GM18507 (cell line): ENCODE measurements around the gene SRGAP2.
"Not testable (repeated sequence)": the region's sequence is repeated elsewhere in the genome, so short reads cannot be mapped to it uniquely, and the experiment has no call there.

ENCODE experiments used
- DNase-seq: peaks from one replicate; pipeline ENCODE4 v3.0.0; 2011; ENCODE audit warnings: low read depth; ENCODE audit not compliant: insufficient read length; ENCODE audit errors: extremely low spot score
- FAIRE-seq: peaks from 2 replicates; lab custom pipeline; 2011; peaks lifted over from hg19 to GRCh38; lab: Jason Lieb, UNC

SRGAP2 gene

DNA sequence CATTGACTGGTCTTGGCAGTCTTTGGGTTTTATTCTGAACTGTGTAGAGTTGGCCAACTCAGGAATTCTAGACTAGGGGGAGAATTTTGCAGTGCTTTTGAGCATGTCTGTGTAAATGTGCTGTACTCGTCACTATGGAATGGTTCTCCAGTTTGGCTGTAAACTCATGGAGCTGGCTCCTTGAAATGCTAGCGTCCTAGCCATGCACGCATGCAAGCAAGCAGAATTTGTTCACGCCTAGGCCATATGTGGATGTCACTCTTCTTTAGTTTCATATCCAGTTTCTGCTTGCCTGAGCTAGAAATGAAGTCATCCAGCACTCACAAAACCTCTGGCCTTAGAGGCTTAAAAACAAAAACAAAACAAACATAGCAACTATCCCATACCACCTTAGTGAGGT lies 36.9 kb downstream of the SRGAP2 start:
- not testable (repeated sequence) for FAIRE-seq, DNase-seq

DNA sequence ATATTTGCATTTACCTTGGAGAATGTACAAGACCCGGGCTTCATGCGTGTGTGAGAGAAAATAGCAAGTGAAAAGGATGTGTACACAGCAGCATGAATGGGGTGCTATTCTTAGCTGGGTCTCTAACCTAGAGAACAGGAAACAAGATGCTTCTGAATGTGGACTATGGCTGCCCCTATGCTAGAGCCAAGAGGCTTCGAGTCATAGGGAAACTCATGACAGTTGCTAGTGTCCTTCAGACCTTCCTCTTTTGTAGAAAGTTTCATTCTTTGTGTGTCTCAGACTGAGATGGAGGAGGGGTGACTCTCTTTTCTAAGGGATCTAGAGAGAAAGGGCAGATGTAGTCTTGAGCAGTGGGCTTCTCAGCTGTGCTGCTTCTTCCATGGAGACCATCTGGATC lies 40.0 kb downstream of the SRGAP2 start:
- DNase-seq, FAIRE-seq: not testable (repeated sequence)

DNA sequence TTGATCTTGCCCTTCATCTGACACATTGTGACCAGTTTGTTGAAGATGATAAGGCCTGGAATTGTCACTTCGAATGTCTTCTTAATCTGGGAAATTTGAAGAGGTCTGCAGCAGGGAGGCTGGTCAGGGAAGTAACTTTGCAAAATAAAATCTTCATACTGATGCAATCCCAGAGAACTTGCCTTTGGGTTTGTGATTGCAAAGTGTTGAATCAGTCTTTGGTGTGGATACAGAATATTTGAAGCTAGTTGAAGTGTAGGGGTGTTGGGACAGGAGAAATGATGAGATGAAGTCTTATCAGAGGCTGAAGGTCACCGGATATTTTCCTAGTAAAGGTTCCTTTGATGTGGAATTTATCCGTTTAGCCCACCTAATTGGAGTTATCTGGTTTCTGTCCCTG lies 42.1 kb downstream of the SRGAP2 start:
- DNase-seq, FAIRE-seq: not testable (repeated sequence)

DNA sequence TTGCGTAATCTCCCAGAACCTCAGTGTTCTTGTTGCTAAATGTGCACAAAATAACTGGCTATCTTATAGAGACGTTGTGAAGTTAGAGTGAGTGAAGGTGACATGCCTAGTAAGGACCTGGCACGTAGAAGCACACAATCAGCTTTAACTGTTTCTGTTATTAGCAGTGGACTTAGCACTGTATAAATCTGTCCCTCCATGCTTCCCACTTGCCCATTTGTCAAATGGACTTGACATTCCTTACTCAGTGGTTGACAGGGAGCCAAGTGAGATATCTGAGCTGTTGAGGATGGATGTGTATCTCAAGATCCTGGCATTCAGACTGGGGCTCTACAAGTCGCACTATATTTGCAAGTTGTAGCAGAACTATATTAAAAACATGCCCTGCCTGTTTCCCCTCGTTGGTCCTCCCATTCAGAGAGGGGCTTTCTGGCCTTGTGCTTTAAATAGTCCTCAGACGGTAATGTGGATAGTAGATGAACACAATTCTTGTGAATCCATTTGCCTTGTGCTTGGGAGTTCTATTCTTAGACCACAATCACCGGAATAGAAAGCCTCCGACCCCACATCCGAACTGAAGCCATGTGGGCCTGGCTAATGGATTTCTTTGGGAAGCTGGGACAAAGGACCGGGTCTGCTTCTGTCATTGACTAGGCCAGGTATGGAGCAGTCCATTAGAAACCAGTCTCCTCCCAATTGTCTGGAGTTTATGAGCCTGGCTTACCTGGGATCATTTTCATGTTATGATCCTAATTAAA lies 43.0 kb downstream of the SRGAP2 start:
- not testable (repeated sequence) for FAIRE-seq, DNase-seq

DNA sequence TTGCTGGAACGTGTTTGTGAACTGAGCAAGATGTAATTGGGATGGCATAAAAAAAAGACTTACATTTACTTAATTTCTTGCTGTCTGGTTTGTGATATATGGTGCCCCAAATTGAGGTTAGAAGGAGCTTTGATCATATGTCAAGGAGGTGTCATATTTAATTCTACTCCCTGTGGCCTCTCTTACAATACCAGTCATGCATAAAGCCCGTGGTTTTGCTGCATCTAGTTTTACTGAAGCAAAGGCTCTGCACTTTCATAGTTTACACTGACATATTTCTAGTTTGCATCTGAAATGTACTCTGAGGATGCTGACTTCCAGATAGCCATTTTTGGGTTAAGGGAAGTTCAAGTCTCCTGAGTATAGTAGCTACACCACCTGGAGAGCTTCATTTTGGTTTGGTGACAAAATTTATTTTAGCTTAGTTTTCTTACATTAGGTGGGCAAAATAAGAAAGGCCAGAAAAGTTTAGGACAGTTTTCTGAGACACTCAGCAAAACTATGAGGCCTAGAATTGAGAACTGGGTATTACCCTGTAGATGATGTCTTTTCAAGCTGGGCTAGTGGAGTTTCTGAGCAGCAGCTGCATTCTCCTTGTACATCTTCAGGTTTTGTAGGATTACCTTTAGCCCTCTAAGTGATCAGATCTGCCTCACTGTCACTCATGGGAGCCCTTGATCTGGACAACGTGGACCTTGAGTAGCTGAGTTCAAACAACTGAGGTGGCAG lies 47.8 kb downstream of the SRGAP2 start:
- DNase-seq, FAIRE-seq: not testable (repeated sequence)

DNA sequence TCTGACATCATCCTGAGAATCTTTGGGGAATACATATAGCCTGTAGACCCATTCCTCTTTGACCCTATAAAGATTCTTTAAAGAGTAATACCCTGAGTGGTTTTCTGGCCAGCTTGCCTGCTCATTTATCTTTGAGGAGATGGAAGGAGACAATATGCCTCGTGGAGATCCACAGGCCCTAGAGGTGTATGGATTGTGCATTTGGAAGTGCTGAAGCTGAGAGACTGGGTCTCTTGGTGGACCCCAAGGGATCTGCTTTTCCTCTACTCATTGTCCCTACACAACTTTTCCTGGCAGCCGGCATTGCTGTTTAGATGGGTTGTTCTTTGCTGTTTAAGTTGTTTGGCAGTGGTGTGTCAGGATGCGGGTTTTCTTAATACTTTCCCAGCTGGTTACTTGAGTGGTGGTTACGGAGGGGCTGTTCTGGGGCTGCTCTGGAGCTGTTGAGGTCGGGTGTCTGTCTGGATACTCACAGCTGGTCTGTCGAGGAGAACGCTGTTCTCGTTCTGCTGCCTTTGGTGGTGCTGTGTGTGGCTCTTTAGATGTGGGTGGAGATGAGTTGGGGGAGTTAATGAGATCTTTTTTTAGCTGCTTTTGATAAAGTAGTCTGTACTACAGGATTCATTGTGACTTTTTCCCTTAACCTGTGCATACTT lies 49.5 kb downstream of the SRGAP2 start:
- not testable (repeated sequence) for FAIRE-seq, DNase-seq
